Muscle layer of colon (tissue), 2 donors: ENCODE results near the gene ZFC3H1.
"Not testable (repeated sequence)": the region's sequence is repeated elsewhere in the genome, so short reads cannot be mapped to it uniquely, and the experiment has no call there.

Experiments used
- H3K27ac ChIP-seq: one replicate; pipeline ENCODE4 v1.7.0; 2013; ENCODE audit warnings: low read depth, mild to moderate bottlenecking, low read length, moderate library complexity
- H3K27me3 ChIP-seq, 2 donors: one replicate each; pipeline ENCODE4 v1.7.0; 2013; ENCODE audit warnings: low read length in 2 of 2, mild to moderate bottlenecking in 2 of 2; ENCODE audit not compliant: insufficient read depth in 2 of 2, control insufficient read depth in 1 of 2
- H3K36me3 ChIP-seq: one replicate; pipeline ENCODE4 v1.7.0; 2013; ENCODE audit warnings: mild to moderate bottlenecking, low read length; ENCODE audit not compliant: insufficient read depth
- H3K4me1 ChIP-seq: one replicate; pipeline ENCODE4 v1.7.0; 2013; ENCODE audit warnings: mild to moderate bottlenecking, low read length; ENCODE audit not compliant: insufficient read depth
- H3K4me3 ChIP-seq, 2 donors: one replicate each; pipeline ENCODE4 v1.7.0; 2013; ENCODE audit warnings: low read length in 2 of 2, low read depth in 1 of 2, mild to moderate bottlenecking in 1 of 2, moderate library complexity in 1 of 2
- H3K9ac ChIP-seq: one replicate; pipeline ENCODE4 v1.7.0; 2013; ENCODE audit warnings: low read length
- H3K9me3 ChIP-seq: one replicate; pipeline ENCODE4 v1.7.0; 2013; ENCODE audit warnings: mild to moderate bottlenecking, low read length
- donor health status: abdominal sarcoma.
- donor health status: Adenocarcinoma of cecum.

ZFC3H1 gene

GRCh38 chr12:71594214-71594948 lies 69.3 kb downstream of the ZFC3H1 start:
- Histone ChIP-seq H3K4me3 (no peak overlapping the region), H3K36me3 (no peaks in the 10 kb centered on the region), H3K9me3 (no peaks in the 10 kb centered on the region), H3K9ac (no peak overlapping the region), H3K27ac (no peak overlapping the region), H3K4me1 (no peaks in the 10 kb centered on the region), H3K27me3 (peaks cover 0 to 4% of the 10 kb centered on the region in 2 donors)

- no peaks in the 10 kb centered on the region for H3K36me3 ChIP-seq
- no peaks in the 10 kb centered on the region for H3K9me3 ChIP-seq
- no peak overlapping the region for H3K4me3 ChIP-seq
- no peak overlapping the region for H3K27ac ChIP-seq
- H3K9ac ChIP-seq = no peak overlapping the region
- peaks cover 0 to 4% of the 10 kb centered on the region in 2 donors for H3K27me3 ChIP-seq
- no peaks in the 10 kb centered on the region for H3K4me1 ChIP-seq
Observed at GRCh38 chr12:71592841-71593240, 70.8 kb downstream of the ZFC3H1 start.

DNA sequence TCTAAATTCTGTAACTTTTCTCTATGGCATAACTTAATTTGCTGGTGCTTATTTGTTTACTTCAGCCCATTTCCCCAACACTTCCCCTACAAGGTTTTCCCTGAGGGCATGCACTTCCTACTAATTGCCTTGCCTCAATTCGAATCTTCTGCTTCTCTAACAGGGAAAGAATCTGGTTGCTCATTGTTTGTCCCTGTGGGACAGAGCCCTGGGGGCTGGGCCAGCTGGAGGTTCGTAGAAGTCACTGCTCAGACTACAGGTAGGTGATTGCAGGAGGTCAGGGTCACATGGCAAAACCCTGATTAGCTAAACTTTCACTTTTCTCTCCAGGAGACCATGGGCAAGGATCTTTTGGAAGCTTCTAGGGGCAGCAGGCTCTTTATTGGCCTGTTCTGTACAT lies 72.0 kb downstream of the ZFC3H1 start:
- no peaks in the 10 kb centered on the region for H3K36me3 ChIP-seq
- H3K4me1 ChIP-seq = no peaks in the 10 kb centered on the region
- no peak overlapping the region for H3K4me3 ChIP-seq
- H3K27me3 ChIP-seq = peaks cover 0 to 4% of the 10 kb centered on the region in 2 donors
- no peak overlapping the region for H3K27ac ChIP-seq
- no peaks in the 10 kb centered on the region for H3K9me3 ChIP-seq
- H3K9ac ChIP-seq = no peak overlapping the region

DNA sequence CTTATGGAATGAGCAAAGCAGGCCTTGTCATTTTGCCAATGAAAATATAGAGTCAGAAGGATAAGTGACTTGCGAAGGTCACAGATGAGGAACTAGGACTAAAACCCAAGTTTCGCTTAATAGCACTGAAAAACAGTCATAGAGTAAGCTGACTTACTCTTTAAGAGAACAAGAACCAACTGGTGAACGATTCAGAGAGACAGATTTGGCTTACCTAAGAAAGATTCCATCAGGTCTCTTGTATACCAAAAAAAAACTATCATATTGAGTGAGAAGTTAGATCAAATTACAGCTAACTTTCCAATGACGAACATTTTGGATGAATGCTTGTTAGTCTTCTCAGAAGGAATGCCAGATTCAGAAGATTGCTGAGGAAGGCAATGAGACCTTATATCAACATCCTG lies 74.2 kb downstream of the ZFC3H1 start:
- no peaks in the 10 kb centered on the region for H3K36me3 ChIP-seq
- H3K27me3 ChIP-seq = peaks cover 0 to 4% of the 10 kb centered on the region in 2 donors
- H3K4me1 ChIP-seq = no peaks in the 10 kb centered on the region
- no peak overlapping the region for H3K9ac ChIP-seq
- no peak overlapping the region for H3K4me3 ChIP-seq
- no peak overlapping the region for H3K27ac ChIP-seq
- H3K9me3 ChIP-seq = no peaks in the 10 kb centered on the region

- no peak overlapping the region for H3K4me3 ChIP-seq
- no peaks in the 10 kb centered on the region for H3K36me3 ChIP-seq
- H3K27ac ChIP-seq = no peak overlapping the region
- peaks cover 0 to 4% of the 10 kb centered on the region in 2 donors for H3K27me3 ChIP-seq
- H3K9me3 ChIP-seq = no peaks in the 10 kb centered on the region
- no peaks in the 10 kb centered on the region for H3K4me1 ChIP-seq
- no peak overlapping the region for H3K9ac ChIP-seq
Observed at GRCh38 chr12:71587012-71587411, 76.6 kb downstream of the ZFC3H1 start.

GRCh38 chr12:71585218-71585617 lies 78.4 kb downstream of the ZFC3H1 start:
- no peaks in the 10 kb centered on the region for H3K27me3 ChIP-seq
- no peak overlapping the region for H3K27ac ChIP-seq
- H3K4me3 ChIP-seq = no peak overlapping the region
- H3K4me1 ChIP-seq = no peaks in the 10 kb centered on the region
- H3K9me3 ChIP-seq = no peaks in the 10 kb centered on the region
- no peaks in the 10 kb centered on the region for H3K36me3 ChIP-seq
- H3K9ac ChIP-seq = no peak overlapping the region

- H3K27me3 ChIP-seq = no peaks in the 10 kb centered on the region
Observed at GRCh38 chr12:71584356-71584755, 79.3 kb downstream of the ZFC3H1 start.

GRCh38 chr12:71582925-71583324 lies 80.7 kb downstream of the ZFC3H1 start:
- no peak overlapping the region for H3K9ac ChIP-seq
- H3K4me3 ChIP-seq = no peak overlapping the region

More at GRCh38 chr12:71584356-71584755, 79.3 kb downstream of the ZFC3H1 start:
- Histone ChIP-seq H3K9me3 (no peaks in the 10 kb centered on the region), H3K36me3 (no peaks in the 10 kb centered on the region), H3K4me1 (no peaks in the 10 kb centered on the region), H3K9ac (no peak overlapping the region), H3K4me3 (no peak overlapping the region), H3K27ac (no peak overlapping the region)

GRCh38 chr12:71581206-71581605 lies 82.4 kb downstream of the ZFC3H1 start:
- H3K4me3 ChIP-seq = no peak overlapping the region
- H3K27ac ChIP-seq = no peak overlapping the region
- no peaks in the 10 kb centered on the region for H3K27me3 ChIP-seq
- no peaks in the 10 kb centered on the region for H3K36me3 ChIP-seq
- H3K4me1 ChIP-seq = no peaks in the 10 kb centered on the region
- no peak overlapping the region for H3K9ac ChIP-seq
- H3K9me3 ChIP-seq = no peaks in the 10 kb centered on the region

More at GRCh38 chr12:71582925-71583324, 80.7 kb downstream of the ZFC3H1 start:
- no peaks in the 10 kb centered on the region for H3K27me3 ChIP-seq
- no peaks in the 10 kb centered on the region for H3K4me1 ChIP-seq
- no peaks in the 10 kb centered on the region for H3K36me3 ChIP-seq
- H3K27ac ChIP-seq = no peak overlapping the region
- H3K9me3 ChIP-seq = no peaks in the 10 kb centered on the region

DNA sequence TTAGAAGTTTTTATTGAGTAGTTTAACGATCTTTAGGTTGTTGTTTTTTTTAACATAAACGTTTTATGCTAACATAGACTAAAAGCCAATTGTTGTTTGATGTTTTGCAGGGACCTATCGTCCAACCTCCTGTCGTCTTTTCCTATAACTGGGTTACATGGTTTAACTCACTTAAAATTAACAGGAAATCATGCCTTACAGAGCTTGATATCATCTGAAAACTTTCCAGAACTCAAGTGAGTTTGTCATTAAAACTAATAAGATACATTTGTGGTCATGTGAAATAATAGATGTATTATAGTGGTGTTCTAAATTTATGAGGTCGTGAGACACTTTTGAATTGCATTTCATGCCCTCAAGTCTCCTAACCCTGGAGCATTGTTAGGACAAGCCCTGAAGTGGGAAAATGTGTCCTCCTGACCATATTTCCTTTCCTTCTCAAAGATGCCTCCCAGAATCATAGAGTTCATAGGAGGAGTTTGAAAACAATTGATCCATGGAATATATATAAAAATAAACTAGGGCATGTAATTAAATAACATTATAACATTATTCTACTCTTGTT lies 84.9 kb downstream of the ZFC3H1 start:
- Histone ChIP-seq H3K4me1 (no peaks in the 10 kb centered on the region), H3K36me3 (no peaks in the 10 kb centered on the region), H3K27me3 (no peaks in the 10 kb centered on the region), H3K4me3 (no peak overlapping the region), H3K9ac (no peak overlapping the region), H3K27ac (no peak overlapping the region), H3K9me3 (no peaks in the 10 kb centered on the region)

- Histone ChIP-seq H3K27me3 (no peaks in the 10 kb centered on the region), H3K9ac (no peak overlapping the region), H3K4me1 (no peaks in the 10 kb centered on the region), H3K4me3 (no peak overlapping the region), H3K27ac (no peak overlapping the region), H3K9me3 (no peaks in the 10 kb centered on the region), H3K36me3 (no peaks in the 10 kb centered on the region)
Observed at GRCh38 chr12:71576496-71576895, 87.2 kb downstream of the ZFC3H1 start.

DNA sequence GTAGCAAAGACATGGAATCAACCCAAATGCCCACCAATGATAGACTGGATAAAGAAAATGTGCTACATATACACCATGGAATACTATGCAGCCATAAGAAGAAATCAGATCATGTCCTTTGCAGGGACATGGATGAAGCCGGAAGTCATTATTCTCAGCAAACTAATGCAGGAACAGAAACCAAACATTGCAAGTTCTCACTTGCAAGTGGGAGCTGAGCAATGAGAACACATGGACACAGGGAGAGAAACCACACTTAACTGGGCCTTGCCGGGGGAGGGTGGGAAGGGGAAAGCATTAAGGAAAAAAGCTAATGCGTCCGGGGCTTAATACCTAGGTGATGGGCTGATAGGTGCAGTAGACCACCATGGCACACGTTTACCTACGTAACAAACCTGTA lies 93.8 kb downstream of the ZFC3H1 start:
- not testable (repeated sequence) for H3K4me1 ChIP-seq, H3K27ac ChIP-seq, H3K27me3 ChIP-seq, H3K36me3 ChIP-seq, H3K9ac ChIP-seq, H3K9me3 ChIP-seq, H3K4me3 ChIP-seq
